Measurements from ENCODE around the gene RIPPLY1.

GRCh38 chrX:106901341-106901740 lies 1.8 kb downstream of the RIPPLY1 start:
- TF ChIP-seq CTCF (IDR thresholded peaks at IDR 0.05; ENCODE audit: low read depth, low read length, missing input control) (no peak), MAX (IDR thresholded peaks at IDR 0.05) (no peak), SP1 (IDR thresholded peaks at IDR 0.05) (no peak), NR2F2 (IDR thresholded peaks at IDR 0.05) (no peak), RAD21 (IDR thresholded peaks at IDR 0.05) (no peak)

Measured in liver (tissue), 3 donors.